GM18870 (cell line): Measurements from ENCODE around the gene GON4L.
"Not testable (repeated sequence)": the region's sequence is repeated elsewhere in the genome, so short reads cannot be mapped to it uniquely, and the experiment has no call there.

Experiments
- ATAC-seq: cut with Tn5 transposase; IDR thresholded peaks from one replicate; pipeline ENCODE4 v1.9.1; 2021; ENCODE audit warnings: moderate library complexity; ENCODE audit not compliant: unreplicated experiment

Gene GON4L

GRCh38 chr1:155759966-155760630 is 96.9 kb downstream of the GON4L start:
- ATAC-seq = no peak

- ATAC-seq = not testable (repeated sequence)
Measured at GRCh38 chr1:155759017-155759416, 98.0 kb downstream of the GON4L start.

- not testable (repeated sequence) for ATAC-seq
Measured at GRCh38 chr1:155748141-155748540, 108.9 kb downstream of the GON4L start.

- not testable (repeated sequence) for ATAC-seq
Measured at GRCh38 chr1:155747586-155747985, 109.4 kb downstream of the GON4L start.

GRCh38 chr1:155745284-155746228 is 111.5 kb downstream of the GON4L start:
- peak; percentile 84 for ATAC-seq

GRCh38 chr1:155744711-155745283 is 112.2 kb downstream of the GON4L start:
- no peak for ATAC-seq

GRCh38 chr1:155741908-155742307 is 115.1 kb downstream of the GON4L start:
- ATAC-seq = no peak

GRCh38 chr1:155740995-155741394 is 116.0 kb downstream of the GON4L start:
- ATAC-seq = no peak

- ATAC-seq = no peak
Measured at GRCh38 chr1:155729031-155729898, 127.7 kb downstream of the GON4L start.

GRCh38 chr1:155725142-155725541 is 131.9 kb downstream of the GON4L start:
- ATAC-seq = no peak

- ATAC-seq = no peak
Measured at GRCh38 chr1:155719703-155720102, 137.3 kb downstream of the GON4L start.

- not testable (repeated sequence) for ATAC-seq
Measured at GRCh38 chr1:155718524-155719115, 138.4 kb downstream of the GON4L start.

GRCh38 chr1:155717041-155717440 is 140.0 kb downstream of the GON4L start:
- no peak for ATAC-seq

GRCh38 chr1:155715777-155716176 is 141.2 kb downstream of the GON4L start:
- no peak for ATAC-seq

- ATAC-seq = not testable (repeated sequence)
Measured at GRCh38 chr1:155715056-155715455, 142.0 kb downstream of the GON4L start.

- ATAC-seq = no peak
Measured at GRCh38 chr1:155713075-155713474, 143.9 kb downstream of the GON4L start.

GRCh38 chr1:155712636-155713035 is 144.4 kb downstream of the GON4L start:
- not testable (repeated sequence) for ATAC-seq

- not testable (repeated sequence) for ATAC-seq
Measured at GRCh38 chr1:155711457-155711856, 145.6 kb downstream of the GON4L start.

GRCh38 chr1:155709391-155709790 is 147.6 kb downstream of the GON4L start:
- ATAC-seq = no peak

GRCh38 chr1:155706139-155706538 is 150.9 kb downstream of the GON4L start:
- no peak for ATAC-seq
